Pulmonary artery endothelial cell (primary cell): ENCODE measurements around the gene DCST2. TPM values are rescaled to one million over a fixed set of nuclear protein-coding genes. Genes with fewer than 3 reads are reported as not detected.
A peak's percentile ranks its signal among the peaks of the same experiment; 100 is the strongest.

Experiments used
- DNase-seq: peaks from one replicate; pipeline ENCODE4 v3.0.0-alpha.2; 2011; ENCODE audit warnings: low read depth, low spot score
- total RNA-seq: library from RNA; depleted of rRNA; stranded (reverse); fragments of >200 nt; gene quantifications from 2 replicates; pipeline ENCODE4 v1.2.3, GENCODE V29; 2014

DCST2 gene
- total RNA-seq, 1 donor from 2014 or later, result 0.07 TPM

GRCh38 chr1:155026588-155026987 is 7.0 kb downstream of the DCST2 start:
- no peak for DNase-seq

GRCh38 chr1:155026154-155026553 is 7.4 kb downstream of the DCST2 start:
- DNase-seq, result no peak

- no peak for DNase-seq
These were observed 9.3 kb downstream of the DCST2 start for GRCh38 chr1:155024315-155024714.

- DNase-seq, result no peak
These were observed 10.0 kb downstream of the DCST2 start for GRCh38 chr1:155023627-155024026.

GRCh38 chr1:155022927-155023236 is 10.7 kb downstream of the DCST2 start:
- DNase-seq, result no peak

GRCh38 chr1:155022136-155022926 is 11.2 kb downstream of the DCST2 start:
- no peak for DNase-seq

GRCh38 chr1:155019377-155020245 is 14.0 kb downstream of the DCST2 start:
- no peak for DNase-seq

- DNase-seq, result no peak
These were observed 14.8 kb downstream of the DCST2 start for GRCh38 chr1:155018617-155019348.

- DNase-seq, result no peak
These were observed 15.7 kb downstream of the DCST2 start for GRCh38 chr1:155017946-155018316.

GRCh38 chr1:155017041-155017945 is 16.3 kb downstream of the DCST2 start:
- peak; percentile 65 for DNase-seq

- no peak for DNase-seq
These were observed 17.2 kb downstream of the DCST2 start for GRCh38 chr1:155016231-155016831.

GRCh38 chr1:155015527-155016230 is 17.9 kb downstream of the DCST2 start:
- no peak for DNase-seq

GRCh38 chr1:155014709-155015508 is 18.7 kb downstream of the DCST2 start:
- no peak for DNase-seq

- no peak for DNase-seq
These were observed 19.9 kb downstream of the DCST2 start for GRCh38 chr1:155013632-155014031.

GRCh38 chr1:155012776-155013602 is 20.6 kb downstream of the DCST2 start:
- no peak for DNase-seq

- DNase-seq, result no peak
These were observed 21.5 kb downstream of the DCST2 start for GRCh38 chr1:155012026-155012546.

- DNase-seq, result no peak
These were observed 22.1 kb downstream of the DCST2 start for GRCh38 chr1:155011437-155012025.

GRCh38 chr1:155011004-155011416 is 22.6 kb downstream of the DCST2 start:
- DNase-seq, result no peak
